ENCODE data around the gene PARD6G. TPM values are rescaled to one million over a fixed set of nuclear protein-coding genes. Genes with fewer than 3 reads are reported as not detected.

PARD6G gene
- total and polyA plus RNA-seq, 9 of the 15 experiments (the other 6 are each of a cell fraction or from before 2014, with no cell fraction given) = 0.03 to 1.2 (median 0.26) TPM

- TSS peak; percentile 21 for BruUV-seq (replicated peaks)
- no peak for FAIRE-seq
- no peaks in the 10 kb centered on the region for H3K9me3 ChIP-seq (replicated peaks; ENCODE audit: control insufficient read depth, insufficient read depth, low read depth, low read length)
- DNase-seq (ENCODE audit: extremely low read depth in 1 of 4, low spot score in 3 of 4) = no peak
- ChIA-PET CTCF (ENCODE audit: low intra/inter-chr PET ratio) (no interaction called here), POLR2A (no interaction called here)
- H4K20me1 ChIP-seq (replicated peaks; ENCODE audit: control insufficient read depth, insufficient read depth, low read length) = no peaks in the 10 kb centered on the region
- no peak overlapping the region for H3K4me3 ChIP-seq
- no peak overlapping the region for H2AFZ ChIP-seq (ENCODE audit: low read depth, low read length)
- peaks cover 2% of the 10 kb centered on the region for H3K9me1 ChIP-seq (ENCODE audit: control insufficient read depth, insufficient read depth, low read length)
- in situ Hi-C loops (cut with MboI) (no loop called here), intact Hi-C loops (cut with micrococcal nuclease) (no loop called here)
- H3K36me3 ChIP-seq (ENCODE audit: control insufficient read depth, insufficient read depth, low read length) = peaks cover 10% of the 10 kb centered on the region; the same call in 2 of the 3 replicates
- no peak overlapping the region for H3K9ac ChIP-seq (ENCODE audit: insufficient read depth in 1 of 2, low read depth in 2 of 2, low read length in 2 of 2)
- H3K27ac ChIP-seq (ENCODE audit: extremely low read depth, low read depth, low read length) = no peak overlapping the region
- WGBS (ENCODE audit: insufficient coverage, low coverage, missing lambda C conversion rate) = 92% methylated on average over 5 of the region's 5 CpGs
- H3K4me2 ChIP-seq (ENCODE audit: insufficient read depth, low read length) = no peak overlapping the region
- no peak for ATAC-seq
- H3K4me1 ChIP-seq (replicated peaks in 1 of 2; ENCODE audit: control insufficient read depth in 2 of 2, insufficient read depth in 2 of 2, low read length in 2 of 2) = peaks cover 0 to 3% of the 10 kb centered on the region in 2 experiments; a peak in 1 of 5 replicates
- no peaks in the 10 kb centered on the region for H3K27me3 ChIP-seq (ENCODE audit: control insufficient read depth in 2 of 2, insufficient read depth in 2 of 2, low read length in 2 of 2)
- no peaks in the 10 kb centered on the region for H3K79me2 ChIP-seq (ENCODE audit: control insufficient read depth, insufficient read depth, low read length)
- TF ChIP-seq SRF (CRISPR knock-in tag; IDR thresholded peaks at IDR 0.05) = no peak
- TF ChIP-seq HIVEP1 (CRISPR knock-in tag; IDR thresholded peaks at IDR 0.05) = no peak
- no peak for TF ChIP-seq TEAD1 (CRISPR knock-in tag; IDR thresholded peaks at IDR 0.05)
- TF ChIP-seq NONO (IDR thresholded peaks at IDR 0.05; ENCODE audit: low read depth in 2 of 2, low read length in 1 of 2) = no peak
- TF ChIP-seq POU5F1 (IDR thresholded peaks at IDR 0.05; ENCODE audit: borderline replicate concordance, low read depth, low read length, partially characterized antibody) = no peak
- TF ChIP-seq ZFP1 (CRISPR knock-in tag; IDR thresholded peaks at IDR 0.05) = no peak
- no peak for TF ChIP-seq NRF1 (conservative IDR thresholded peaks at IDR 0.05 in 1 of 2, IDR thresholded peaks at IDR 0.05 in 1 of 2)
- TF ChIP-seq HSF4 (CRISPR knock-in tag; IDR thresholded peaks at IDR 0.05; ENCODE audit: borderline replicate concordance) = no peak
- TF ChIP-seq SAFB2 (IDR thresholded peaks at IDR 0.05; ENCODE audit: borderline replicate concordance, low read depth, low read length, severe bottlenecking) = no peak
- no peak for TF ChIP-seq HMGXB4 (CRISPR knock-in tag; IDR thresholded peaks at IDR 0.05)
- no peak for TF ChIP-seq ZFP91 (CRISPR knock-in tag; IDR thresholded peaks at IDR 0.05)
- no peak for TF ChIP-seq SMAD2 (IDR thresholded peaks at IDR 0.05; ENCODE audit: low read depth, low read length)
- no peak for TF ChIP-seq FOSL1 (tag; conservative IDR thresholded peaks at IDR 0.05)
- no peak for TF ChIP-seq CHD4 (IDR thresholded peaks at IDR 0.05; ENCODE audit: insufficient read depth, insufficient replicate concordance, low read depth, low read length, poor library complexity, severe bottlenecking)
- no peak for TF ChIP-seq ZBTB17 (CRISPR knock-in tag; IDR thresholded peaks at IDR 0.05)
- no peak for TF ChIP-seq RUNX1 (IDR thresholded peaks at IDR 0.05; ENCODE audit: low read depth)
- no peak for TF ChIP-seq ELF4 (CRISPR knock-in tag; IDR thresholded peaks at IDR 0.05)
These were observed 102.0 kb downstream of the PARD6G start for GRCh38 chr18:80145196-80145804.
